Mammary epithelial cell (primary cell): Measurements from ENCODE around the gene SKOR2.
"Not testable (repeated sequence)": the region's sequence is repeated elsewhere in the genome, so short reads cannot be mapped to it uniquely, and the experiment has no call there.

Source experiments
- EZH2 ChIP-seq: IDR thresholded peaks from 2 replicates; pipeline ENCODE4 v1.6.1; 2012; ENCODE audit warnings: low read length, inconsistent platforms, borderline replicate concordance
- TF ChIP-seq, protein P1 (sequence below), 2 donors: IDR thresholded peaks in 1 of 2; conservative IDR thresholded peaks in 1 of 2; 2 replicates each; pipeline ENCODE4 v1.5.1; 2011 to 2012; ENCODE audit warnings: inconsistent platforms in 2 of 2, low read length in 2 of 2, mild to moderate bottlenecking in 2 of 2, control low read depth in 1 of 2, low read depth in 1 of 2; ENCODE audit not compliant: insufficient read depth in 1 of 2; ENCODE audit errors: extremely low read depth in 1 of 2

DNA sequence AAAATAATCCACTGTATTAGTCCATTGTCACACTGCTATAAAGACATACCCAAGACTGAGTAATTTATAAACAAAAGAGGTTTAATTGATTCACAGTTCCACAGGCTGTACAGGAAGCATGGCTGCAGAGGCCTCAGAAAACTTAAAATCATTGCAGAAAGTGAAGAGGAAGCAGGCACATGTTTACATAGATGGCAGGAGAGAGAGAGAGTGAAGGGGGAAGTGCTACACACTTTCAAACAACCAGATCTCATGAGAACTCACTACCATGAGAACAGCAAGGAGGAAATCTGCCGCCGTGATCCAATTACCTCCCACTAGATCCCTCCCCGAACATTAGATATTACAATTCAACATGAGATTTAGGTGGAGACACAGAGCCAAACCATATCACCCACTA, 55.5 kb downstream of the SKOR2 start:
- TF ChIP-seq, protein P1, sequence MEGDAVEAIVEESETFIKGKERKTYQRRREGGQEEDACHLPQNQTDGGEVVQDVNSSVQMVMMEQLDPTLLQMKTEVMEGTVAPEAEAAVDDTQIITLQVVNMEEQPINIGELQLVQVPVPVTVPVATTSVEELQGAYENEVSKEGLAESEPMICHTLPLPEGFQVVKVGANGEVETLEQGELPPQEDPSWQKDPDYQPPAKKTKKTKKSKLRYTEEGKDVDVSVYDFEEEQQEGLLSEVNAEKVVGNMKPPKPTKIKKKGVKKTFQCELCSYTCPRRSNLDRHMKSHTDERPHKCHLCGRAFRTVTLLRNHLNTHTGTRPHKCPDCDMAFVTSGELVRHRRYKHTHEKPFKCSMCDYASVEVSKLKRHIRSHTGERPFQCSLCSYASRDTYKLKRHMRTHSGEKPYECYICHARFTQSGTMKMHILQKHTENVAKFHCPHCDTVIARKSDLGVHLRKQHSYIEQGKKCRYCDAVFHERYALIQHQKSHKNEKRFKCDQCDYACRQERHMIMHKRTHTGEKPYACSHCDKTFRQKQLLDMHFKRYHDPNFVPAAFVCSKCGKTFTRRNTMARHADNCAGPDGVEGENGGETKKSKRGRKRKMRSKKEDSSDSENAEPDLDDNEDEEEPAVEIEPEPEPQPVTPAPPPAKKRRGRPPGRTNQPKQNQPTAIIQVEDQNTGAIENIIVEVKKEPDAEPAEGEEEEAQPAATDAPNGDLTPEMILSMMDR (conservative IDR thresholded peaks at IDR 0.05 in 1 of 2, IDR thresholded peaks at IDR 0.05 in 1 of 2; ENCODE audit: extremely low read depth in 1 of 2, insufficient read depth in 1 of 2, low read depth in 1 of 2, low read length in 2 of 2): not testable (repeated sequence)
- not testable (repeated sequence) for TF ChIP-seq EZH2
